Posterior vena cava (tissue), 2 donors: ENCODE data around the gene HHAT. TPM values are rescaled to one million over a fixed set of nuclear protein-coding genes. Genes with fewer than 3 reads are reported as not detected.
"Not testable (repeated sequence)": the region's sequence is repeated elsewhere in the genome, so short reads cannot be mapped to it uniquely, and the experiment has no call there.

Source experiments
- DNase-seq: peaks from one replicate; pipeline ENCODE4 v3.0.0-alpha.2; 2020; ENCODE audit warnings: low spot score
- intact Hi-C, 2 donors: fragments of 100-400 bp; cut with DNase I; formaldehyde crosslinking; loops; one replicate each; pipeline versions ENCODE4 v1.14.1 to v1.14.2; 2022 to 2023
- total RNA-seq, 2 donors: library from RNA; stranded (reverse); fragmentation: NEBNext Ultra II Directional; extraction: Animal tissue kit (Norgen Biotek cat#: 25700); gene quantifications; one replicate each; pipeline ENCODE4 v1.2.1, GENCODE V29; 2021
- donor health status: DM: yes; HTN: yes; CAD: no.
- donor health status: DM: yes; HTN: yes; CAD: no.

The HHAT gene
- total RNA-seq, 2 donors from 2014 or later, result 1.5 to 1.7 TPM

- no peak for DNase-seq
These were observed 85.2 kb downstream of the HHAT start for GRCh38 chr1:210413951-210414350.

GRCh38 chr1:210415846-210416448, 87.2 kb downstream of the HHAT start:
- intact Hi-C loops, result no loop called here
- DNase-seq, result no peak

More at GRCh38 chr1:210413951-210414350, 85.2 kb downstream of the HHAT start:
- intact Hi-C loops, result no loop called here

GRCh38 chr1:210416681-210417080, 88.0 kb downstream of the HHAT start:
- intact Hi-C loops, result no loop called here
- no peak for DNase-seq

GRCh38 chr1:210417881-210418280, 89.2 kb downstream of the HHAT start:
- intact Hi-C loops, result no loop called here

GRCh38 chr1:210418863-210419650, 90.4 kb downstream of the HHAT start:
- intact Hi-C loops, result no loop called here
- no peak for DNase-seq

More at GRCh38 chr1:210417881-210418280, 89.2 kb downstream of the HHAT start:
- DNase-seq, result no peak

- DNase-seq, intact Hi-C loops: not testable (repeated sequence)
These were observed 98.0 kb downstream of the HHAT start for GRCh38 chr1:210426696-210427095.

GRCh38 chr1:210428696-210429095, 100.0 kb downstream of the HHAT start:
- intact Hi-C loops, result no loop called here
- DNase-seq, result no peak

- intact Hi-C loops, result no loop called here
- DNase-seq, result no peak
These were observed 105.5 kb downstream of the HHAT start for GRCh38 chr1:210434223-210434622.

- intact Hi-C loops, result no loop called here
- DNase-seq, result no peak
These were observed 108.4 kb downstream of the HHAT start for GRCh38 chr1:210437111-210437510.

GRCh38 chr1:210437781-210438180, 109.1 kb downstream of the HHAT start:
- intact Hi-C loops, result no loop called here
- DNase-seq, result no peak

- DNase-seq, result no peak
- intact Hi-C loops, result no loop called here
These were observed 110.5 kb downstream of the HHAT start for GRCh38 chr1:210438928-210439841.

GRCh38 chr1:210440081-210440480, 111.4 kb downstream of the HHAT start:
- intact Hi-C loops, result loop anchor here in 1 of 2 donors (10.0 kb wide), 1 partner anchor 695 kb away; the partner anchor contains the start of gene KCNH1
- no peak for DNase-seq

GRCh38 chr1:210441028-210441427, 112.3 kb downstream of the HHAT start:
- intact Hi-C loops, result loop anchor here in 1 of 2 donors (10.0 kb wide), 1 partner anchor 694 kb away; the partner anchor contains the start of gene KCNH1
- DNase-seq, result no peak

GRCh38 chr1:210445485-210445884, 116.8 kb downstream of the HHAT start:
- intact Hi-C loops, result loop anchor here in 1 of 2 donors (10.0 kb wide), 1 partner anchor 689 kb away; the partner anchor contains the start of gene KCNH1
- DNase-seq, result no peak

- intact Hi-C loops, result loop anchor here in 1 of 2 donors (10.0 kb wide), 1 partner anchor 689 kb away; the partner anchor contains the start of gene KCNH1
- no peak for DNase-seq
These were observed 117.2 kb downstream of the HHAT start for GRCh38 chr1:210445931-210446330.

GRCh38 chr1:210446479-210446878, 117.8 kb downstream of the HHAT start:
- DNase-seq, result no peak
- intact Hi-C loops, result loop anchor here in 1 of 2 donors (10.0 kb wide), 1 partner anchor 688 kb away; the partner anchor contains the start of gene KCNH1

GRCh38 chr1:210447456-210448057, 118.9 kb downstream of the HHAT start:
- intact Hi-C loops, result loop anchor here in 1 of 2 donors (10.0 kb wide), 1 partner anchor 687 kb away; the partner anchor contains the start of gene KCNH1
- no peak for DNase-seq

GRCh38 chr1:210448297-210448892, 119.7 kb downstream of the HHAT start:
- intact Hi-C loops, result loop anchor here in 1 of 2 donors (10.0 kb wide), 1 partner anchor 686 kb away; the partner anchor contains the start of gene KCNH1
- DNase-seq, result no peak
